Loucy (cell line): ENCODE data around the gene CLDN3.

Experiments
- EZH2phosphoT487 ChIP-seq: fragments of 200-600 bp; IDR thresholded peaks from 2 replicates; pipeline ENCODE4 v1.6.1; 2018; ENCODE audit warnings: antibody characterized with exemption, mild to moderate bottlenecking, moderate library complexity, borderline replicate concordance
- TF ChIP-seq, protein P1 (sequence below): fragments of 200-600 bp; sonication (generic); conservative IDR thresholded peaks from 2 replicates; pipeline ENCODE4 v1.5.1; 2014; ENCODE audit warnings: mild to moderate bottlenecking, antibody characterized with exemption, low read length

DNA sequence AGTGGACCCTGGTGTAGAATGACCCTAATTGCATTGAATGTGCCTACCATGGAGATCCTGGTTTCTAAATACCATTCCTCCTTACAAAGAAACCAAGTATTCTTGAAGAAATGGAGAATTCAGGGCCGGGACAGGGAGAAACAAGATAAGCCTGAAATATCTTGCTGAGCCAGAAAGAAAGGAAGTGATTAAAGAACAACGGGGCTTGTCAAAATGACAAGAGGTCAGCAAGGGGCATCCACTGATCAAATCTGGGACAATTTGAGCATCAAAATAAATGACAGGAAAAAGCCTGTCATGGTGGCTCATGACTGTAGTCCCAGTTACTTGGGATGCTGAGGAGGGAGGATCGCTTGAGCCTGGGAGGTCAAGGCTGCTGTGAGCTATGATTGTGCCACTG, 39.6 kb downstream of the CLDN3 start:
- TF ChIP-seq, protein P1, sequence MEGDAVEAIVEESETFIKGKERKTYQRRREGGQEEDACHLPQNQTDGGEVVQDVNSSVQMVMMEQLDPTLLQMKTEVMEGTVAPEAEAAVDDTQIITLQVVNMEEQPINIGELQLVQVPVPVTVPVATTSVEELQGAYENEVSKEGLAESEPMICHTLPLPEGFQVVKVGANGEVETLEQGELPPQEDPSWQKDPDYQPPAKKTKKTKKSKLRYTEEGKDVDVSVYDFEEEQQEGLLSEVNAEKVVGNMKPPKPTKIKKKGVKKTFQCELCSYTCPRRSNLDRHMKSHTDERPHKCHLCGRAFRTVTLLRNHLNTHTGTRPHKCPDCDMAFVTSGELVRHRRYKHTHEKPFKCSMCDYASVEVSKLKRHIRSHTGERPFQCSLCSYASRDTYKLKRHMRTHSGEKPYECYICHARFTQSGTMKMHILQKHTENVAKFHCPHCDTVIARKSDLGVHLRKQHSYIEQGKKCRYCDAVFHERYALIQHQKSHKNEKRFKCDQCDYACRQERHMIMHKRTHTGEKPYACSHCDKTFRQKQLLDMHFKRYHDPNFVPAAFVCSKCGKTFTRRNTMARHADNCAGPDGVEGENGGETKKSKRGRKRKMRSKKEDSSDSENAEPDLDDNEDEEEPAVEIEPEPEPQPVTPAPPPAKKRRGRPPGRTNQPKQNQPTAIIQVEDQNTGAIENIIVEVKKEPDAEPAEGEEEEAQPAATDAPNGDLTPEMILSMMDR = no peak
- no peak for TF ChIP-seq EZH2phosphoT487
